ENCODE results near the gene PCSK6.
"Not testable (repeated sequence)": the region's sequence is repeated elsewhere in the genome, so short reads cannot be mapped to it uniquely, and the experiment has no call there.

Gene PCSK6

GRCh38 chr15:101458908-101459578 lies 30.5 kb downstream of the PCSK6 start:
- no peak for DNase-seq

- no peak for DNase-seq
Observed at GRCh38 chr15:101458158-101458900, 31.2 kb downstream of the PCSK6 start.

GRCh38 chr15:101457696-101458095 lies 31.8 kb downstream of the PCSK6 start:
- DNase-seq, result no peak

- no peak for DNase-seq
Observed at GRCh38 chr15:101456057-101456739, 33.3 kb downstream of the PCSK6 start.

GRCh38 chr15:101455291-101456025 lies 34.0 kb downstream of the PCSK6 start:
- DNase-seq, result no peak

GRCh38 chr15:101454781-101455180 lies 34.7 kb downstream of the PCSK6 start:
- DNase-seq, result not testable (repeated sequence)

GRCh38 chr15:101454365-101454764 lies 35.1 kb downstream of the PCSK6 start:
- DNase-seq, result no peak

- no peak for DNase-seq
Observed at GRCh38 chr15:101453123-101454120, 36.1 kb downstream of the PCSK6 start.

GRCh38 chr15:101452572-101452971 lies 36.9 kb downstream of the PCSK6 start:
- DNase-seq, result no peak

GRCh38 chr15:101451846-101452245 lies 37.7 kb downstream of the PCSK6 start:
- no peak for DNase-seq

- DNase-seq, result no peak
Observed at GRCh38 chr15:101451266-101451799, 38.2 kb downstream of the PCSK6 start.

GRCh38 chr15:101450403-101451265 lies 38.9 kb downstream of the PCSK6 start:
- DNase-seq, result no peak

- no peak for DNase-seq
Observed at GRCh38 chr15:101449471-101450402, 39.8 kb downstream of the PCSK6 start.

- no peak for DNase-seq
Observed at GRCh38 chr15:101448336-101448735, 41.2 kb downstream of the PCSK6 start.

GRCh38 chr15:101447561-101448071 lies 41.9 kb downstream of the PCSK6 start:
- no peak for DNase-seq

- DNase-seq, result no peak
Observed at GRCh38 chr15:101447168-101447533, 42.4 kb downstream of the PCSK6 start.

GRCh38 chr15:101446518-101447167 lies 42.9 kb downstream of the PCSK6 start:
- no peak for DNase-seq

Data from NCI-H1105 treated with DMSO at 0.1 percent for 48 hours (cell line).